Neutrophil (primary cell): ENCODE results near the gene SURF1.
"Not testable (repeated sequence)": the region's sequence is repeated elsewhere in the genome, so short reads cannot be mapped to it uniquely, and the experiment has no call there.

Experiments used
- H3K27ac ChIP-seq: fragments of 200-600 bp; sonication (generic); 2 replicates; pipeline ENCODE4 v1.5.1; 2016; ENCODE audit warnings: mild to moderate bottlenecking, moderate library complexity
- H3K27me3 ChIP-seq: fragments of 200-600 bp; sonication (generic); 2 replicates; pipeline ENCODE4 v1.6.0; 2016; ENCODE audit warnings: mild to moderate bottlenecking
- H3K36me3 ChIP-seq: fragments of 200-600 bp; sonication (generic); 2 replicates; pipeline ENCODE4 v1.5.1; 2017
- H3K4me1 ChIP-seq, 2 experiments: fragments of 200-600 bp in 1 of 2; sonication (generic) in 1 of 2; 1 replicate in 1 of 2; 2 replicates in 1 of 2; pipeline versions ENCODE4 v1.5.1 to v1.6.1; 2013 to 2016; ENCODE audit warnings: low read depth in 1 of 2, low read length in 1 of 2, mild to moderate bottlenecking in 1 of 2, moderate library complexity in 1 of 2; ENCODE audit not compliant: control insufficient read depth in 1 of 2, insufficient read depth in 1 of 2
- H3K4me3 ChIP-seq, 2 experiments: fragments of 200-600 bp in 1 of 2; sonication (generic) in 1 of 2; 1 replicate in 1 of 2; 2 replicates in 1 of 2; pipeline ENCODE4 v1.5.1; 2013 to 2016; ENCODE audit warnings: low read depth in 1 of 2, low read length in 1 of 2, mild to moderate bottlenecking in 1 of 2, moderate library complexity in 1 of 2
- H3K9me3 ChIP-seq: fragments of 200-600 bp; sonication (generic); 2 replicates; pipeline ENCODE4 v1.5.1; 2016
- TF ChIP-seq, protein P1 (sequence below): fragments of 200-600 bp; sonication (generic); IDR thresholded peaks from 2 replicates; pipeline ENCODE4 v1.5.1; 2016; ENCODE audit warnings: antibody characterized with exemption

Gene SURF1

DNA sequence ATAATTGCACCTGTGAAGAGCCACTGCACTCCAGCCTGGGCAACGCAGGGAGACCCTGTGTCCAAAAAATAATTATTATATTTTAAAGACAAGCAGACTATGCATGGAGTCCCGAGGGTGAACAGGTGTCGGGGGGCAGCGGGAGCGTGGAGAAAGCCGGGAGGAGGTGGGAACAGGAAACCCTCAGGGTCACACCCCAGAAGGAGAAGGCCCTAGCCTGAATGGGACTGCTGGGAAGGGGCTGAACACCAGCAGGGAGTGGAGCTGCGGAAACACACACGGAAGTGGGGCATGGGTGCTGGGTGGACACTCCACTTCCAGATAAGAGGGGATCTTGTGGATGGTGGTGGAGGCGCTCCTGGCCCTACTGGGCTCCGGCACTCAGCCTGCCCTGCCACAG, 33.1 kb downstream of the SURF1 start:
- H3K9me3 ChIP-seq: no peaks in the 10 kb centered on the region
- H3K36me3 ChIP-seq: no peaks in the 10 kb centered on the region
- H3K4me3 ChIP-seq: no peak overlapping the region
- peaks cover 12% of the 10 kb centered on the region for H3K27me3 ChIP-seq
- TF ChIP-seq, protein P1, sequence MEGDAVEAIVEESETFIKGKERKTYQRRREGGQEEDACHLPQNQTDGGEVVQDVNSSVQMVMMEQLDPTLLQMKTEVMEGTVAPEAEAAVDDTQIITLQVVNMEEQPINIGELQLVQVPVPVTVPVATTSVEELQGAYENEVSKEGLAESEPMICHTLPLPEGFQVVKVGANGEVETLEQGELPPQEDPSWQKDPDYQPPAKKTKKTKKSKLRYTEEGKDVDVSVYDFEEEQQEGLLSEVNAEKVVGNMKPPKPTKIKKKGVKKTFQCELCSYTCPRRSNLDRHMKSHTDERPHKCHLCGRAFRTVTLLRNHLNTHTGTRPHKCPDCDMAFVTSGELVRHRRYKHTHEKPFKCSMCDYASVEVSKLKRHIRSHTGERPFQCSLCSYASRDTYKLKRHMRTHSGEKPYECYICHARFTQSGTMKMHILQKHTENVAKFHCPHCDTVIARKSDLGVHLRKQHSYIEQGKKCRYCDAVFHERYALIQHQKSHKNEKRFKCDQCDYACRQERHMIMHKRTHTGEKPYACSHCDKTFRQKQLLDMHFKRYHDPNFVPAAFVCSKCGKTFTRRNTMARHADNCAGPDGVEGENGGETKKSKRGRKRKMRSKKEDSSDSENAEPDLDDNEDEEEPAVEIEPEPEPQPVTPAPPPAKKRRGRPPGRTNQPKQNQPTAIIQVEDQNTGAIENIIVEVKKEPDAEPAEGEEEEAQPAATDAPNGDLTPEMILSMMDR: no peak
- H3K27ac ChIP-seq: no peak overlapping the region
- no peaks in the 10 kb centered on the region for H3K4me1 ChIP-seq

DNA sequence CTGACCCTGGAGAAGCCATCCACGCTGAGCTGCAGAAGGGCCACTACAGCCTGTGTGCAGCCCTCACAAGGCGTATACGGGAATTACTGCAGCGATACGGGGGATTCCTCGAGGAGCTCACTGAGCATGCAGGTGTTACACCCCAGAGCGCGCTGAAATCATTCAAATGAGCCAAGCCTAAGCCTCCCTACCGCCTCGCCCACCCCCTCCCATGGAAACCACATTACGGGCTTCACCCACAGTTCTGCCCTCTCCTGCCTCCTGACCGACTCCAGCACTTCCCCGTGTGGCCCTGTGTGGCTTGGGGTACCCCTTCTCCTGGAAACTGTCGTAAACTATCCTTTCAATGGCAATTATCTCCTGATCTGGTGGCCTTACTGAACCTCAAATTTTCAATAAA, 33.6 kb downstream of the SURF1 start:
- TF ChIP-seq, protein P1: no peak
- Histone ChIP-seq H3K27me3 (peaks cover 12% of the 10 kb centered on the region), H3K4me1 (no peaks in the 10 kb centered on the region), H3K36me3 (no peaks in the 10 kb centered on the region), H3K9me3 (no peaks in the 10 kb centered on the region), H3K4me3 (no peak overlapping the region), H3K27ac (no peak overlapping the region)

DNA sequence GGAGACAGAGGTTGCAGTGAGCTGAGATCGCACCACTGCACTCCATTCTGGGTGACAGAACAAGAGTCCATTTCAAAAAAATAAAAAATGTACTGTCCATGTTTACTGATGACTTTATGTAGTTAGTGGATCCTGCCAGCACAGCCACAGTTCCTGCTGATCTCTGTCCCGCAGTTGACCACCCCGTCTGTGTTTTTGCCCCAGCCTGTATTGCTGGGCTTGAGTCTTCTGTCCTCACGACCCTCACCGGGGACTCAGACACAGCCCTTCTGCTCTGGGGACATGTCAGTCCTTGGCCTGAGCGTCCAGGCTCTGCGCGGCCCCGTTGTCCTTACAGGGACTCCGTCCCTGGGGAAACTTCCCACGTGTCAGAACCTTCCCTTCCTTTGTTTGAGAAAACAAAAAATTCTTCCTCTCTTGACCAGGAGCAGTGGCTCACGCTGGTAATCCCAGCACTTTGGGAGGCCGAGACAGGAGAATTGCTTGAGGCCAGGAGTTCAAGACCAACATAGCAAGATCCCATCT, 34.8 kb downstream of the SURF1 start:
- H3K27me3 ChIP-seq: peaks cover 12% of the 10 kb centered on the region
- TF ChIP-seq, protein P1: no peak

DNA sequence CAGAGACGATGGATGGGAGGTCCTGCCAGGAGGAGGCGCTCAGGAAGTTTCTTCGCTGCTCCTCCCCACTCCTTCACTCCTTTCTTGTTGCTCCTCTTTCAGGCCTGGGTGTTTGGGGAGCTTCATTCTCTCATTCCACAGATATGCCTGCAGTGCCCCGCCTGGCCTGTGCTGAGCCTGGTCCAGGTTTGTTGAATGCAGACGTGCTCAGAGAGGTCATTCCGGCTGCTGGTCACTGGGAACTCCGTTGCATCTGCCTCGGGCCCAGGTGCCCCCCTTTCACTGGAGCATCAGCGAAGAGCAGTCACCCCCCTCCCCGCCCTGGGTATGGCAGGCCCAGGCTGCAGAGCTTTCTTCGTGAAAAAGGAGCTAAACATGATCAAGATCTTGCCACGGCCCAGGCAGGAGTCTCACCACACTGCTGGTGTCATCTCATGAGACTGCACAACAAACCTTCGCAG, 35.8 kb downstream of the SURF1 start:
- Histone ChIP-seq H3K36me3 (no peaks in the 10 kb centered on the region), H3K27ac (no peak overlapping the region), H3K4me3 (no peak overlapping the region), H3K9me3 (no peaks in the 10 kb centered on the region), H3K27me3 (peaks cover 12% of the 10 kb centered on the region), H3K4me1 (no peaks in the 10 kb centered on the region)
- TF ChIP-seq, protein P1: no peak

More for the DNA sequence above, 34.8 kb downstream of the SURF1 start:
- Histone ChIP-seq H3K9me3 (no peaks in the 10 kb centered on the region), H3K27ac (no peak overlapping the region), H3K4me3 (no peak overlapping the region), H3K4me1 (no peaks in the 10 kb centered on the region), H3K36me3 (no peaks in the 10 kb centered on the region)

DNA sequence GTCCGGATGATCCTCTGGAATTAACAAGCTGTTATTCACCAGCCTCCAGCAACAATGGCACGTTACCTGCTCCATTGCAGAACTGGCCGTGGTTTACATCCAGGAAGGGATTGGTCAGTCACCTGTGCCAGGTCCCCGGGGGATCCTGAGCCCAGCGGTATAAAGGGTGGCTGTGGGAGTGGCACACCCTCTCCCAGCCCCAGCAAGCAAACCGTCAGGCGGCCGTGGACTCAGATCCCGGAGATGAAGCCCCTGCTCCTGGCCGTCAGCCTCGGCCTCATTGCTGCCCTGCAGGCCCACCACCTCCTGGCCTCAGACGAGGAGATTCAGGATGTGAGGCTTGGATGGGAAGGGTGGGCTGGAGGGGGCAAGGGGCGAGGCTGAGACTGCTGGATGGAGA, 38.7 kb downstream of the SURF1 start:
- not testable (repeated sequence) for H3K9me3 ChIP-seq, H3K4me1 ChIP-seq, H3K4me3 ChIP-seq, H3K36me3 ChIP-seq, H3K27ac ChIP-seq, H3K27me3 ChIP-seq

DNA sequence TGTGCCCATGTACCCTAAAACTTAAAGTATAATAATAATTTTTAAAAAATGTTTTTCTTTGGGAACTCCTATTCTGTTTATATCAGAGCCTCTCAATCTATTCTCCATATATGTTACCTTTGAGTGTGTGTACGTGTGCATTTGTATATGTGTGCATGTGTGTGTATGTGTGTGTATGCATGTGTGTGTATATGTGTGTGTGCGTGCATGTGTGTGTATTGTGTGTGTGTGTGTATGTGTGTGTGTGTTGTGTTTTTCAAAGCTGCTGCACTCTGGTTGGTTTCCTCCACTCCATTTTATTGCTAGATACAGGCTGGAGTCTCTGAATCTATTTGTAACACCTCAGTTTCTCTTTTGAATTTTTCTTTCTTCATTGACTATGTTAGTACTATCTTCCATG, 40.3 kb downstream of the SURF1 start:
- Histone ChIP-seq H3K4me1 (no peaks in the 10 kb centered on the region), H3K9me3 (no peaks in the 10 kb centered on the region), H3K36me3 (no peaks in the 10 kb centered on the region), H3K27ac (no peak overlapping the region), H3K27me3 (no peaks in the 10 kb centered on the region), H3K4me3 (no peak overlapping the region)
- TF ChIP-seq, protein P1: no peak
